Right lobe of liver (tissue), 6 donors: ENCODE measurements around the gene TMEM220. TPM values are rescaled to one million over a fixed set of nuclear protein-coding genes. Genes with fewer than 3 reads are reported as not detected.
A peak's percentile ranks its signal among the peaks of the same experiment; 100 is the strongest.

Experiments used
- ATAC-seq, 4 donors: fragments of 200-7000 bp; cut with Tn5 transposase; one replicate each; pipeline ENCODE4 v1.9.1; 2020; ENCODE audit warnings: mild to moderate bottlenecking in 4 of 4, moderate library complexity in 4 of 4
- DNase-seq, 3 donors: peaks; one replicate each; pipeline ENCODE4 v3.0.0-alpha.2; 2020
- H3K27ac ChIP-seq, 3 donors: fragments of 200-600 bp; one replicate each; pipeline ENCODE4 v1.8.0; 2022
- H3K27me3 ChIP-seq, 2 donors: fragments of 200-600 bp; one replicate each; pipeline ENCODE4 v1.8.0; 2022
- H3K36me3 ChIP-seq, 4 donors: fragments of 200-600 bp; sonication (generic) in 1 of 4; one replicate each; pipeline versions ENCODE4 v1.5.1 to v1.8.0; 2017 to 2022; ENCODE audit warnings: control low read depth in 1 of 4
- H3K4me1 ChIP-seq, 4 donors: fragments of 200-600 bp; sonication (generic) in 1 of 4; one replicate each; pipeline versions ENCODE4 v1.5.1 to v1.8.0; 2017 to 2022; ENCODE audit warnings: control low read depth in 1 of 4
- H3K4me3 ChIP-seq, 3 donors: fragments of 200-600 bp; one replicate each; pipeline ENCODE4 v1.8.0; 2022
- H3K9me3 ChIP-seq, 4 donors: fragments of 200-600 bp; sonication (generic) in 1 of 4; one replicate each; pipeline versions ENCODE4 v1.5.1 to v1.8.0; 2017 to 2022; ENCODE audit warnings: control low read depth in 1 of 4
- POLR2A ChIP-seq: fragments of 450-650 bp; IDR thresholded peaks from one replicate; pipeline ENCODE4 v1.6.1; 2017; ENCODE audit warnings: antibody characterized with exemption, mild to moderate bottlenecking
- WGBS: methylation state at CpG from one replicate; pipeline ENCODE4 v1.1.6; 2018; ENCODE audit warnings: low coverage, low lambda C conversion rate; ENCODE audit not compliant: insufficient coverage; ENCODE audit errors: missing lambda C conversion rate; 5-methylcytosine and 5-hydroxymethylcytosine counted together
- intact Hi-C, 2 donors: fragments of 100-400 bp; cut with DNase I; formaldehyde crosslinking; loops; one replicate each; pipeline versions ENCODE4 v1.11.2 to v1.14.1; 2022
- total RNA-seq, 6 experiments: library from RNA; depleted of rRNA in 2 of 6; stranded (reverse); fragments of >200 nt in 2 of 6; fragmentation: NEBNext Ultra II Directional in 3 of 6; extraction: Animal tissue kit (Norgen Biotek cat#: 25700) in 3 of 6; gene quantifications; one replicate each; pipeline versions ENCODE4 v1.1.0 to v1.2.4, GENCODE V29; 2016 to 2023
- TF ChIP-seq, protein P1 (sequence below), 4 donors: fragments of 200-600 bp in 3 of 4; fragments of 450-650 bp in 1 of 4; IDR thresholded peaks; one replicate each; pipeline versions ENCODE4 v1.5.1 to v1.8.0; 2016 to 2022; ENCODE audit warnings: antibody characterized with exemption in 4 of 4, mild to moderate bottlenecking in 2 of 4
- donor health status: DM: no; HTN: yes; CAD: no.
- donor health status: DM: no; HTN: no; CAD: no.
- donor health status: DM: no; HTN: no; CAD: no.
- donor health status: DM: no; HTN: yes; CAD: no.
- donor health status: DM: no; HTN: yes; CAD: no.

TMEM220 gene
- total RNA-seq, 6 experiments from 2014 or later, result 26.6 to 61.0 (median 43.2) TPM

DNA sequence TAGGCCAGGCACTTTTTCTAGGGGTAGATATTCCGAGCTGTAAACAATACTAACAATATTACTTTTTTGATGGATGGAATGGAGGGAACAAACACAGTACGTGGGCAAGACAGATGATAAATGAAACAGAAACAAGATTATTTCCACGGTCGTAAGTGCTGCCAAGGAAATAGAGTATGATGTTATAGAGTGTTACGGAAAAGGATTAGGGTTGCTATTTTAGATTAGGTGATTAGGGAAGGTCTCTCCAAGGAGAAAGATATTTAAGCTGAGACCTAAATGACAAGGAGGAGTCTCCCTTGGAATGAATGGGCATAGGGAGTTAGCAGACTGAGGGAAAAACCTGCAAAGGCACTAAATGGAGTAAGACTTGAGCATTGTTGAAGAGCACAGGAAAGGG is 24.1 kb downstream of the TMEM220 start:
- intact Hi-C loops, result no loop called here
- H3K9me3 ChIP-seq, result no peaks in the 10 kb centered on the region
- peaks cover 0 to 49% (median 6%) of the 10 kb centered on the region in 4 donors for H3K36me3 ChIP-seq
- H3K27me3 ChIP-seq, result no peaks in the 10 kb centered on the region
- no peaks in the 10 kb centered on the region for H3K4me1 ChIP-seq
- H3K27ac ChIP-seq, result no peak overlapping the region
- no peak for DNase-seq
- ATAC-seq, result no peak
- 92% methylated on average over 4 of the region's 5 CpGs for WGBS
- TF ChIP-seq POLR2A, result no peak
- TF ChIP-seq, protein P1, sequence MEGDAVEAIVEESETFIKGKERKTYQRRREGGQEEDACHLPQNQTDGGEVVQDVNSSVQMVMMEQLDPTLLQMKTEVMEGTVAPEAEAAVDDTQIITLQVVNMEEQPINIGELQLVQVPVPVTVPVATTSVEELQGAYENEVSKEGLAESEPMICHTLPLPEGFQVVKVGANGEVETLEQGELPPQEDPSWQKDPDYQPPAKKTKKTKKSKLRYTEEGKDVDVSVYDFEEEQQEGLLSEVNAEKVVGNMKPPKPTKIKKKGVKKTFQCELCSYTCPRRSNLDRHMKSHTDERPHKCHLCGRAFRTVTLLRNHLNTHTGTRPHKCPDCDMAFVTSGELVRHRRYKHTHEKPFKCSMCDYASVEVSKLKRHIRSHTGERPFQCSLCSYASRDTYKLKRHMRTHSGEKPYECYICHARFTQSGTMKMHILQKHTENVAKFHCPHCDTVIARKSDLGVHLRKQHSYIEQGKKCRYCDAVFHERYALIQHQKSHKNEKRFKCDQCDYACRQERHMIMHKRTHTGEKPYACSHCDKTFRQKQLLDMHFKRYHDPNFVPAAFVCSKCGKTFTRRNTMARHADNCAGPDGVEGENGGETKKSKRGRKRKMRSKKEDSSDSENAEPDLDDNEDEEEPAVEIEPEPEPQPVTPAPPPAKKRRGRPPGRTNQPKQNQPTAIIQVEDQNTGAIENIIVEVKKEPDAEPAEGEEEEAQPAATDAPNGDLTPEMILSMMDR (IDR thresholded peaks at IDR 0.05), result no peak
- no peak overlapping the region for H3K4me3 ChIP-seq

DNA sequence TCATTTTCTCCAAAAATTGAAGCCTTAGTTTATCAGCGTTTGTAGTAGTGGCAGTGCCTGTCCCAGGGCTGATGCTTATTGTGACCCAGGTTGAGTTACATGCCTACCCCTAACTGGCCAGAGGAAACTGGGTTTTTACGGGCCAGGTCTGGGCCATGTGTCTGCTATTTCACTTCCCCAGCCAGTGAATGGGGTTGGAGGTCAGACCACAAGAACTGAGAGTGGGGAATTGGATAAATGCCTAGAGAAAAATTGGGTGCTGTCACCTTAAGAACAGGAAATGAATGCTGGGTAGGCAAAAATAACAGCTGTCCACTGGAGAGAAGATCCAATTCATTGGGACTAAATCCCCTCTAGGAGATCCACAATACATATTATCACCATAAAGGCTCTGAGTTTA is 27.2 kb downstream of the TMEM220 start:
- Histone ChIP-seq H3K4me3 (no peak overlapping the region), H3K9me3 (no peaks in the 10 kb centered on the region), H3K27ac (no peak overlapping the region), H3K36me3 (peaks cover 0 to 27% (median 5%) of the 10 kb centered on the region in 4 donors), H3K4me1 (peaks cover 0 to 8% (median 2%) of the 10 kb centered on the region in 4 donors), H3K27me3 (no peaks in the 10 kb centered on the region)
- ATAC-seq, result no peak
- WGBS, result 42% methylated on average over 2 of the region's 2 CpGs
- DNase-seq, result no peak
- intact Hi-C loops, result no loop called here
- no peak for TF ChIP-seq POLR2A
- TF ChIP-seq, protein P1 (IDR thresholded peaks at IDR 0.05), result no peak

DNA sequence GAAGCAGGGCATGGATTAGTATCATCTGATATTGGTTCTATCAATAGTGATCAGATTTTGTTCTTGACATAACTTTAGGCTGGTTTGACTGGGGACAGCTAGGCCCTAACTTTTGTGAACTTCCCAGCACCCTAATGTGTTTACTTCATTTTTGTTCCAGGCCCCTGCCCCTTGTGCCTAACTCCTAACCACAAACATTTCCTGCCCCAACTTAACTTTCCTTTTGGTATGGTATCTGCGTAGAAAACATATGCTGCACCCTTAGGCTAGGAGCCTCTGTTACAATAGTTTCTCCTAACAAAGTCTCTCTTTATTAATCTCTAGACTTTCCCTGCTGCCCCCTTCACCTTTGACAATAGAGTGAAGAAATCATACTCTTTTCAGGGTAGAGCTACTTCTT is 30.0 kb downstream of the TMEM220 start:
- Histone ChIP-seq H3K4me3 (no peak overlapping the region), H3K27me3 (no peaks in the 10 kb centered on the region), H3K9me3 (no peaks in the 10 kb centered on the region), H3K36me3 (peaks cover 0 to 9% (median 0%) of the 10 kb centered on the region in 4 donors), H3K27ac (no peak overlapping the region), H3K4me1 (peaks cover 0 to 26% (median 5%) of the 10 kb centered on the region in 4 donors)
- DNase-seq, result no peak
- WGBS, result 86% methylated on average over 1 of the region's 1 CpG
- intact Hi-C loops, result no loop called here
- TF ChIP-seq, protein P1 (IDR thresholded peaks at IDR 0.05), result no peak
- TF ChIP-seq POLR2A, result no peak
- no peak for ATAC-seq

DNA sequence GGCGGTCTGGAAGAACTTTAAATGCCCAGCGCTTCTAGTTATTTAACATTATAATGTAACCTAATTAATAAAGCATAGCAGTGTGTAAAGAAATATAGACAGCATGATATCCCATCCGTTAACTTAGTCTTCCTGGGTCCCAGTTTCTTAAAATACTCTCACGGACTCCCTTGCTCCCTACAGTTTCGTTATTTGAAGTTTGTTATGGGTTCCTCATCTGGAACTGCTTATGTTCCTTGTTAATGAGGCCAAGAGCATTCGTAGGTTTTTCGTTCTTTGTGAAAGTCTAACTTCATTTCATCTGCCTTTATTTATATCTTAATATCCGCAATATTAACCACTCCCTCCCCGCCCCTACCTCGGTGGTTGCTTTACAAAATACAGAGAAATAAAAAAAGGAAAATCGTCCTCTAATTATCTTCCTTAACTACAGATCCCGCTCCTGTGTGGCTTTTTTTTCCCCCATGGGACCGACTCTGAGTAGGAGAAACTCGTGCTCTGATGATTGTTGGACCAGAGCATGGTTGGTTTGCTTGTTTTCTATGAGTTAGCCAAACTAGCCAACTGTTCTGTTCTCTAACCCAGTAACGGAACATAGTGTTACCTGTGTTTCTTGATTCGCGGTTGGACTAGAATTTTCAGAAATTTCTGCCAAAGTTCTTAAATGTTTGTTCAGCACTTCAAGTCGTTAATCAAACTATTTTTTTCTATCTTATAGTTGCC is 31.6 kb downstream of the TMEM220 start:
- peaks cover 0 to 26% (median 5%) of the 10 kb centered on the region in 4 donors for H3K4me1 ChIP-seq
- DNase-seq, result no peak
- WGBS, result 4% methylated on average over 18 of the region's 18 CpGs
- peak overlapping the region; percentile 92 to 97 (median 93) for H3K27ac ChIP-seq
- no peaks in the 10 kb centered on the region for H3K9me3 ChIP-seq
- peak overlapping the region; percentile 89 to 99 (median 95) for H3K4me3 ChIP-seq
- intact Hi-C loops, result no loop called here
- TF ChIP-seq, protein P1 (IDR thresholded peaks at IDR 0.05), result no peak
- TF ChIP-seq POLR2A, result no peak
- no peaks in the 10 kb centered on the region for H3K27me3 ChIP-seq
- peak; percentile 23 to 55 (median 38) for ATAC-seq
- peaks cover 0 to 21% (median 0%) of the 10 kb centered on the region in 4 donors for H3K36me3 ChIP-seq
